ENCODE results near the gene WRAP53. TPM values are rescaled to one million over a fixed set of nuclear protein-coding genes. Genes with fewer than 3 reads are reported as not detected.
A peak's percentile ranks its signal among the peaks of the same experiment; 100 is the strongest.
"Not testable (repeated sequence)": the region's sequence is repeated elsewhere in the genome, so short reads cannot be mapped to it uniquely, and the experiment has no call there.

WRAP53 gene
- total RNA-seq (2014; rRNA removed) (18.0 and 22.6 TPM in 2 replicates), Bru-seq, nascent RNA (percentile 48 among the genes with signal in this experiment), BruChase-seq, experiment 1, labeled RNA remaining after a 6-hour chase (percentile 58 among the genes with signal in this experiment), BruChase-seq, experiment 2, labeled RNA remaining after a 2-hour chase (percentile 45 among the genes with signal in this experiment)
- long read RNA-seq, full-length matches to known transcripts: 12 of 16 reads
- long read RNA-seq, partial matches to known transcripts: 1 of 16 reads
- long read RNA-seq, other reads (novel, unspliced or antisense): 3 of 16 reads

DNA sequence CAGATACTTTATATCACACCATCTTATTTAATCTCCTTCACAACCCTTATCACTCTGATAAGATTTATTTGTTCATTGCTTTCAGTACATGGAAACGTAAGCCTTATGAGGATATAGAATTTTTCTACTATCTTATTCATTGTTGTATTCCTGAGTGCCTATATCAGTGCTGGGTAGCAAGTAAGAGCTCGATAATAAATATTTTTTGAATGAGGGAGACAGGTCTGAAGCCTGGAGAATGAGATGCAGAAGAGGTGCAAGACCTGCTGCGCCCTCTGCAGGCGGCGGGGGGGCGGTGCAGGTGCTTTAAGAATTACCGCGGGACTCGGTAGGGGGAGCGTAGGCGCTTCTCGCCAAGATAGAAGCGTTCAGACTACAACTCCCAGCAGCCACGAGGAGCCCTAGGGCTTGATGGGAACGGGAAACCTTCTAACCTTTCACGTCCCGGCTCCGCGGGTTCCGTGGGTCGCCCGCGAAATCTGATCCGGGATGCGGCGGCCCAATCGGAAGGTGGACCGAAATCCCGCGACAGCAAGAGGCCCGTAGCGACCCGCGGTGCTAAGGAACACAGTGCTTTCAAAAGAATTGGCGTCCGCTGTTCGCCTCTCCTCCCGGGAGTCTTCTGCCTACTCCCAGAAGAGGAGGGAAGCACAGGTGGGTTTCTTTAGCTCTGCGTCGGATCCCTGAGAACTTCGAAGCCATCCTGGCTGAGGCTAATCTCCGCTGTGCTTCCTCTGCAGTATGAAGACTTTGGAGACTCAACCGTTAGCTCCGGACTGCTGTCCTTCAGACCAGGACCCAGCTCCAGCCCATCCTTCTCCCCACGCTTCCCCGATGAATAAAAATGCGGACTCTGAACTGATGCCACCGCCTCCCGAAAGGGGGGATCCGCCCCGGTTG is at the start of gene WRAP53:
TSS of gene WRAP53 (plus strand) at position 570 of the 900 bp plus-strand sequence. CDS start at position 742, 172 bp downstream.
- TF ChIP-seq, protein P1, sequence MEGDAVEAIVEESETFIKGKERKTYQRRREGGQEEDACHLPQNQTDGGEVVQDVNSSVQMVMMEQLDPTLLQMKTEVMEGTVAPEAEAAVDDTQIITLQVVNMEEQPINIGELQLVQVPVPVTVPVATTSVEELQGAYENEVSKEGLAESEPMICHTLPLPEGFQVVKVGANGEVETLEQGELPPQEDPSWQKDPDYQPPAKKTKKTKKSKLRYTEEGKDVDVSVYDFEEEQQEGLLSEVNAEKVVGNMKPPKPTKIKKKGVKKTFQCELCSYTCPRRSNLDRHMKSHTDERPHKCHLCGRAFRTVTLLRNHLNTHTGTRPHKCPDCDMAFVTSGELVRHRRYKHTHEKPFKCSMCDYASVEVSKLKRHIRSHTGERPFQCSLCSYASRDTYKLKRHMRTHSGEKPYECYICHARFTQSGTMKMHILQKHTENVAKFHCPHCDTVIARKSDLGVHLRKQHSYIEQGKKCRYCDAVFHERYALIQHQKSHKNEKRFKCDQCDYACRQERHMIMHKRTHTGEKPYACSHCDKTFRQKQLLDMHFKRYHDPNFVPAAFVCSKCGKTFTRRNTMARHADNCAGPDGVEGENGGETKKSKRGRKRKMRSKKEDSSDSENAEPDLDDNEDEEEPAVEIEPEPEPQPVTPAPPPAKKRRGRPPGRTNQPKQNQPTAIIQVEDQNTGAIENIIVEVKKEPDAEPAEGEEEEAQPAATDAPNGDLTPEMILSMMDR (conservative IDR thresholded peaks at IDR 0.05; ENCODE audit: low read depth, low read length): peak; percentile 94
- no peak for TF ChIP-seq EZH2phosphoT487 (IDR thresholded peaks at IDR 0.05; ENCODE audit: borderline replicate concordance, low read length)
- no peak for TF ChIP-seq EZH2 (IDR thresholded peaks at IDR 0.05; ENCODE audit: low read length, unreplicated experiment)
- DNase-seq (peak; percentile 97), ATAC-seq (peak; percentile 87)
- Histone ChIP-seq H3K9me2 (replicated peaks; ENCODE audit: low read length) (no peaks in the 10 kb centered on the region), H3K27ac (ENCODE audit: low read length) (peak within 1 kb of the TSS; percentile 96), H3K9ac (ENCODE audit: low read length) (peak within 1 kb of the TSS; percentile 88), H3K4me2 (ENCODE audit: low read length) (peak within 1 kb of the TSS; percentile 88), H3K4me3 (ENCODE audit: low read length) (peak within 1 kb of the TSS; percentile 85), H3F3A (ENCODE audit: low read length, unreplicated experiment) (no peaks in the 10 kb centered on the region), H3K36me3 (ENCODE audit: low read depth, low read length) (no peaks in the 10 kb centered on the region; the same call in 1 of the 2 replicates), H4K20me1 (ENCODE audit: low read length) (peaks cover 7% of the 10 kb centered on the region; the same call in 1 of the 2 replicates), H3K9me3 (ENCODE audit: low read length) (no peaks in the 10 kb centered on the region), H3K79me2 (ENCODE audit: low read length) (peaks cover 59% of the 10 kb centered on the region), H2AFZ (ENCODE audit: low read length) (peak within 1 kb of the TSS; percentile 79), H3K27me3 (ENCODE audit: low read length) (no peaks in the 10 kb centered on the region), H3K4me1 (ENCODE audit: insufficient read depth, low read length) (peaks cover 16% of the 10 kb centered on the region)
- intact Hi-C loops (cut with micrococcal nuclease): loop anchor here (5.0 kb wide), 3 partner anchors 56 to 251 kb away; partner anchors contain the start of genes CD68, FGF11, SHBG and TMEM102
- TSS peak; percentile 14 for BruUV-seq (replicated peaks)
- CTCF ChIA-PET: interaction anchor here (0.5 to 2.1 kb wide), 11 partner anchors 15 to 885 kb away, joined by 3 to 8 read pairs (median 4); partner anchors contain the start of genes CD68, SAT2 and TMEM256
- POLR2A ChIA-PET (ENCODE audit: unreplicated experiment): interaction anchor here (0.6 to 0.7 kb wide), 2 partner anchors 61 to 463 kb away, joined by 3 to 4 read pairs; partner anchors contain the start of gene SAT2

DNA sequence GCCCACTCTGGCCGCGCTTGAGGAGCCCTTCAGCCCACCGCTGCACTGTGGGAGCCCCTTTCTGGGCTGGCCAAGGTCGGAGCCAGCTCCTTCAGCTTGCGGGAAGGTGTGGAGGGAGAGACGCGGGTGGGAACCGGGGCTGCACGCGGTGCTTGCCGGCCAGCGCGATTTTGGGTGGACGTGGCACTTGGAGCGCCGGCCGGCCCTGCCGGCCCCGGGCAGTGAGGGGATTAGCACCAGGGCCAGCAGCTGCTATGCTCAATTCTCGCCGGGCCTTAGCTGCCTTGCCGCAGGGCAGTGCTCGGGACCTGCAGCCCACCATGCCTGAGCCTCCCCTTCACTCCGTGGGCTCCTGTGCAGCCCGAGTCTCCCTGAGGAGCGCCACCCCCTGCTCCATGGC is 47.5 kb upstream of the WRAP53 start:
- no peaks in the 10 kb centered on the region for H3K4me1 ChIP-seq (ENCODE audit: insufficient read depth, low read length)
- no peaks in the 10 kb centered on the region for H3F3A ChIP-seq (ENCODE audit: low read length, unreplicated experiment)
- CTCF ChIA-PET: no interaction called here
- POLR2A ChIA-PET (ENCODE audit: unreplicated experiment): no interaction called here
- no peak for TF ChIP-seq EZH2phosphoT487 (IDR thresholded peaks at IDR 0.05; ENCODE audit: borderline replicate concordance, low read length)
- TF ChIP-seq, protein P1 (conservative IDR thresholded peaks at IDR 0.05; ENCODE audit: low read depth, low read length): no peak
- no peak for TF ChIP-seq EZH2 (IDR thresholded peaks at IDR 0.05; ENCODE audit: low read length, unreplicated experiment)
- no peak overlapping the region for H2AFZ ChIP-seq (ENCODE audit: low read length)
- intact Hi-C loops (cut with micrococcal nuclease): no loop called here
- H3K4me3 ChIP-seq (ENCODE audit: low read length): no peak overlapping the region
- DNase-seq (no peak), ATAC-seq (no peak)
- H3K9me3 ChIP-seq (ENCODE audit: low read length): no peaks in the 10 kb centered on the region
- no peak overlapping the region for H3K27ac ChIP-seq (ENCODE audit: low read length)
- H3K79me2 ChIP-seq (ENCODE audit: low read length): no peaks in the 10 kb centered on the region
- H3K36me3 ChIP-seq (ENCODE audit: low read depth, low read length): no peaks in the 10 kb centered on the region
- H3K9me2 ChIP-seq (replicated peaks; ENCODE audit: low read length): no peaks in the 10 kb centered on the region
- no peak overlapping the region for H3K9ac ChIP-seq (ENCODE audit: low read length)
- H3K4me2 ChIP-seq (ENCODE audit: low read length): no peak overlapping the region
- H3K27me3 ChIP-seq (ENCODE audit: low read length): no peaks in the 10 kb centered on the region
- H4K20me1 ChIP-seq (ENCODE audit: low read length): no peaks in the 10 kb centered on the region
- BruUV-seq (replicated peaks): no TSS peak

DNA sequence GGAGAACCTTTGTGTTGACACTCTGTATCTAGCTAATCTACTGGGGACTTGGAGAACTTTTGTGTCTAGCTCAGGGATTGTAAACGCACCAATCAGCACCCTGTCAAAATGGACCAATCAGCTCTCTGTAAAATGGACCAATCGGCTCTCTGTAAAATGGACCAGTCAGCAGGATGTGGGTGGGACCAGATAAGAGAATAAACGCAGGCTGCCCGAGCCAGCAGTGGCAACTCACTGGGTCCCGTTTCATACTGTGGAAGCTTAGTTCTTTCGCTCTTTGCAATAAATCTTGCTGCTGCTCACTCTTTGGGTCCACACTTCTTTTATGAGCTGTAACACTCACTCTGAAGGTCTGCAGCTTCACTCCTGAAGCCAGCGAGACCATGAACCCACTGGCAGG is 46.6 kb upstream of the WRAP53 start:
- H3K27me3 ChIP-seq (ENCODE audit: low read length); intact Hi-C loops (cut with micrococcal nuclease); H3K4me1 ChIP-seq (ENCODE audit: insufficient read depth, low read length); H3K79me2 ChIP-seq (ENCODE audit: low read length); H3K9me3 ChIP-seq (ENCODE audit: low read length); H3K4me3 ChIP-seq (ENCODE audit: low read length); POLR2A ChIA-PET (ENCODE audit: unreplicated experiment); H3K36me3 ChIP-seq (ENCODE audit: low read depth, low read length); ATAC-seq; H3K9me2 ChIP-seq (replicated peaks; ENCODE audit: low read length); H3K4me2 ChIP-seq (ENCODE audit: low read length); H2AFZ ChIP-seq (ENCODE audit: low read length); H3K9ac ChIP-seq (ENCODE audit: low read length); H3K27ac ChIP-seq (ENCODE audit: low read length); DNase-seq; H4K20me1 ChIP-seq (ENCODE audit: low read length); BruUV-seq (replicated peaks); H3F3A ChIP-seq (ENCODE audit: low read length, unreplicated experiment); CTCF ChIA-PET: not testable (repeated sequence)

Data from PC-3 (cell line).